PC-9 (cell line): ENCODE data around the gene ARPC1B. TPM values are rescaled to one million over a fixed set of nuclear protein-coding genes. Genes with fewer than 3 reads are reported as not detected.

Source experiments
- BruUV-seq: library from RNA; stranded (reverse); fragments of 400-500 nt; replicated peaks from 2 replicates; lab custom pipeline; 2021; lab: Mats Ljungman, UMichigan
- CTCF ChIA-PET: fragments of 300-600 bp; sonication (Branson Sonifier 250); formaldehyde crosslinking; loops from one replicate; lab custom pipeline; 2022; ENCODE audit warnings: antibody characterized with exemption; lab: Charles Lee
- POLR2A ChIA-PET: fragments of 300-600 bp; sonication (Branson Sonifier 250); formaldehyde crosslinking; loops from one replicate; lab custom pipeline; 2022; ENCODE audit warnings: antibody characterized with exemption; ENCODE audit not compliant: unreplicated experiment; lab: Charles Lee
- DNase-seq, 2 experiments: peaks; one replicate each; pipeline versions ENCODE4 v3.0.0 to v3.0.0-alpha.2; 2015 to 2022; ENCODE audit warnings: mixed read lengths in 1 of 2
- H2AFZ ChIP-seq: fragments of 200-600 bp; sonication (generic); 2 replicates; pipeline ENCODE4 v1.8.1; 2017; ENCODE audit warnings: antibody characterized with exemption
- H3F3A ChIP-seq: fragments of 200-600 bp; sonication (generic); 2 replicates; pipeline ENCODE4 v1.8.1; 2017; ENCODE audit warnings: antibody characterized with exemption, mild to moderate bottlenecking, low read depth; ENCODE audit not compliant: insufficient read depth
- H3K27ac ChIP-seq: fragments of 200-600 bp; sonication (generic); 2 replicates; pipeline ENCODE4 v1.6.1; 2016; ENCODE audit warnings: mixed run types
- H3K27me3 ChIP-seq: fragments of 200-600 bp; sonication (generic); 2 replicates; pipeline ENCODE4 v1.6.1; 2016; ENCODE audit warnings: low read depth, mixed run types; ENCODE audit not compliant: insufficient read depth
- H3K36me3 ChIP-seq: fragments of 200-600 bp; sonication (generic); 2 replicates; pipeline ENCODE4 v1.6.1; 2016; ENCODE audit warnings: low read depth, mixed run types
- H3K4me1 ChIP-seq: fragments of 200-600 bp; sonication (generic); replicated peaks from 2 replicates; pipeline ENCODE4 v1.6.1; 2016; ENCODE audit warnings: mixed run types; ENCODE audit not compliant: insufficient read depth
- H3K4me2 ChIP-seq: fragments of 200-600 bp; sonication (generic); 2 replicates; pipeline ENCODE4 v1.6.1; 2017; ENCODE audit warnings: mixed run types
- H3K4me3 ChIP-seq: fragments of 200-600 bp; sonication (generic); 2 replicates; pipeline ENCODE4 v1.6.1; 2016; ENCODE audit warnings: mixed run types
- H3K79me2 ChIP-seq: fragments of 200-600 bp; sonication (generic); 2 replicates; pipeline ENCODE4 v1.6.1; 2017; ENCODE audit warnings: low read depth, mixed run types
- H3K9me2 ChIP-seq: fragments of 200-600 bp; sonication (generic); 2 replicates; pipeline ENCODE4 v1.8.1; 2017; ENCODE audit warnings: mild to moderate bottlenecking; ENCODE audit not compliant: insufficient read depth
- H3K9me3 ChIP-seq: fragments of 200-600 bp; sonication (generic); 2 replicates; pipeline ENCODE4 v1.8.1; 2016; ENCODE audit warnings: low read depth; ENCODE audit not compliant: insufficient read depth
- H4K20me1 ChIP-seq: fragments of 200-600 bp; sonication (generic); 2 replicates; pipeline ENCODE4 v1.8.1; 2017; ENCODE audit not compliant: insufficient read depth
- CTCF ChIP-seq: fragments of 200-600 bp; sonication (generic); conservative IDR thresholded peaks from 2 replicates; pipeline ENCODE4 v1.6.1; 2017; ENCODE audit warnings: mixed run types, antibody characterized with exemption, mild to moderate bottlenecking, moderate library complexity
- EZH2 ChIP-seq: fragments of 200-600 bp; sonication (generic); IDR thresholded peaks from 2 replicates; pipeline ENCODE4 v1.8.0; 2017; ENCODE audit warnings: antibody characterized with exemption, low read depth
- intact Hi-C: fragments of 100-400 bp; cut with micrococcal nuclease; formaldehyde crosslinking; loops from one replicate; pipeline ENCODE4 v1.10.0; 2022; ENCODE audit not compliant: unreplicated experiment
- total RNA-seq: library from RNA; stranded (reverse); gene quantifications from 2 replicates; pipeline ENCODE4 v1.2.3, GENCODE V29; 2021

The ARPC1B gene
- total RNA-seq, 1 experiment from 2014 or later: 276 TPM

DNA sequence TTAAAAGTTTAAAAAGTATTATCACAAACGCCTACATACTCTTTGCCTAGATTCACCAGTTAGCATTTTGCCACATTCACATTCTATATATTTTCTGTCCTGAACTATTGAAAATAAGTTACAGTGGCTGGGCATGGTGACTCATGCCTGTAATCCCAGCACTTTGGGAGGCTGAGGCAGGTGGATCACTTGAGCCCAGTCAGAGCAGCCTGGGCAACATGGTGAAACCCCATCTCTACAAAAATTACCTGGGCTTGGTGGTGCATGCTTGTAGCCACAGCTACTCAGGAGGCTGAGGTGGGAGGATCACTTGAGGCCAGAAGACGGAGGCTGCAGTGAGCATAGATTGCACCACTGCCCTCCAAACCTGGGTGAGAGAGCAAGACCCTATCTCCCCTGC lies 43.5 kb upstream of the ARPC1B start:
- TF ChIP-seq CTCF: no peak
- no peak for TF ChIP-seq EZH2
- intact Hi-C loops: loop anchor here (5.0 kb wide), 1 partner anchor 289 kb away; no protein-coding TSS in a partner anchor
- Histone ChIP-seq H3K4me1 (peaks cover 52% of the 10 kb centered on the region), H4K20me1 (0 out of 2 replicates have a peak, but pooled peaks cover 2% of the 10 kb centered on the region), H3K27ac (peak overlapping the region; percentile 97), H3K27me3 (no peaks in the 10 kb centered on the region), H3K4me3 (peak overlapping the region; percentile 17; the same call in 1 of the 2 replicates), H3K4me2 (peak overlapping the region; percentile 70), H2AFZ (no peak overlapping the region), H3K9me2 (no peaks in the 10 kb centered on the region), H3K9me3 (no peaks in the 10 kb centered on the region), H3F3A (peaks cover 57% of the 10 kb centered on the region), H3K36me3 (peaks cover 40% of the 10 kb centered on the region), H3K79me2 (peaks cover 82% of the 10 kb centered on the region)
- POLR2A ChIA-PET: no interaction called here
- CTCF ChIA-PET: no interaction called here
- no TSS peak for BruUV-seq
- DNase-seq: no peak

DNA sequence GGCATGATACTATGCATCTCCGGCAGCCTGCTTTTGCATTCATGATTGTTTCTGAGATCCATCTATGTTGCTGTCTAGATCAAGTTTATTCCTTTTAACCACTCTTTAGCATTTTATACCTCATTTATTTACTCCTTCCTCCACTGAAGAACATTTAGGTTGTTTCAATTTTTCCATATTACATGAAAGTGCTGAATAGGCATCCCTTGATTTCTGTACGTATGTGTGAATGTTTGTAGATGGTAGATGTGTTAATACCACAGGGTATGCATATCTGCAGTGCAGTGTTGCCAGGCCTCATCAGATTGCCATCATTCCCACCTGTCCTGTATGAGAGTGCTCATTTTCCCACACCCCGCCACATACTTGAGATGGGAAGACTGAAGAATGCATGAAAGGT lies 34.9 kb upstream of the ARPC1B start:
- H3K4me1 ChIP-seq: no peaks in the 10 kb centered on the region
- no peak overlapping the region for H3K4me3 ChIP-seq
- no peaks in the 10 kb centered on the region for H3K9me2 ChIP-seq
- peaks cover 9% of the 10 kb centered on the region for H3F3A ChIP-seq
- no peaks in the 10 kb centered on the region for H3K27me3 ChIP-seq
- H2AFZ ChIP-seq: no peak overlapping the region
- no peaks in the 10 kb centered on the region for H3K9me3 ChIP-seq
- peaks cover 10% of the 10 kb centered on the region; the same call in 1 of the 2 replicates for H3K79me2 ChIP-seq
- H3K4me2 ChIP-seq: no peak overlapping the region
- no TSS peak for BruUV-seq
- TF ChIP-seq CTCF (no peak), EZH2 (no peak)
- H4K20me1 ChIP-seq: peaks cover 4% of the 10 kb centered on the region; the same call in 1 of the 2 replicates
- no peak for DNase-seq
- ChIA-PET CTCF (no interaction called here), POLR2A (no interaction called here)
- H3K27ac ChIP-seq: no peak overlapping the region
- intact Hi-C loops: no loop called here
- peaks cover 62% of the 10 kb centered on the region for H3K36me3 ChIP-seq

DNA sequence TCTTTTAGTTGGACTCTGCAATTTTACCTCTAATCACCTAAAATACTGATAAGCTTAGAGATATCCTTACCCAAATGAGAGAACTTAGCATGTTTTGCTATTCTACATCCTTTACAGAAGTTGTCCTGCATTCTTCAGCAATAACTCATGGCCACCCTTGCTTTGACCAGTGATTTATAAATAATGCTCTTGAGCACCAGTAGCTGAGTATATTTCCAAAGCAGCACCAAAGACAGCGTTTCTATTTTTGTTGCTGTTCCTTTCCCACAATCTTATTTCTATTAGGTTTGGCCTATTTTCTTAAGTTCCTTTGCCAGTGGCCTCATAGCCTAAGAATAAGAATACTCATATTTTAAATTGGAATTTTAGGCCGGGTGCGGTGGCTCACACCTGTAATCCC lies 33.9 kb upstream of the ARPC1B start:
- no peak overlapping the region for H2AFZ ChIP-seq
- no peak overlapping the region for H3K4me3 ChIP-seq
- no peak overlapping the region for H3K27ac ChIP-seq
- no peaks in the 10 kb centered on the region for H3K4me1 ChIP-seq
- intact Hi-C loops: no loop called here
- TF ChIP-seq EZH2 (no peak), CTCF (no peak)
- H4K20me1 ChIP-seq: peaks cover 4% of the 10 kb centered on the region; the same call in 1 of the 2 replicates
- no peak for DNase-seq
- ChIA-PET CTCF (interaction anchor here (0.6 kb wide), 1 partner anchor 153 kb away, joined by 6 read pairs; no protein-coding TSS in a partner anchor), POLR2A (no interaction called here)
- no peaks in the 10 kb centered on the region for H3K9me2 ChIP-seq
- BruUV-seq: no TSS peak
- H3K36me3 ChIP-seq: peaks cover 61% of the 10 kb centered on the region
- H3K9me3 ChIP-seq: no peaks in the 10 kb centered on the region
- H3F3A ChIP-seq: peaks cover 9% of the 10 kb centered on the region; the same call in 1 of the 2 replicates
- no peaks in the 10 kb centered on the region for H3K27me3 ChIP-seq
- H3K4me2 ChIP-seq: no peak overlapping the region
- peaks cover 6% of the 10 kb centered on the region; the same call in 1 of the 2 replicates for H3K79me2 ChIP-seq
